ENCODE measurements around the gene NUP214. TPM values are rescaled to one million over a fixed set of nuclear protein-coding genes. Genes with fewer than 3 reads are reported as not detected.

NUP214 gene
- total and polyA plus RNA-seq, 8 donors: 43.8 to 58.4 (median 47.4) TPM

- no peak for DNase-seq
- H3K27me3 ChIP-seq: no peaks in the 10 kb centered on the region
- H3K4me3 ChIP-seq: peak overlapping the region; percentile 91 to 97
- peaks cover 12 to 18% of the 10 kb centered on the region in 2 donors for H3K4me1 ChIP-seq
- intact Hi-C loops (cut with DNase I): no loop called here
- H3K36me3 ChIP-seq: peaks cover 0 to 37% of the 10 kb centered on the region in 2 donors
- ATAC-seq: no peak
- H3K9me3 ChIP-seq: no peaks in the 10 kb centered on the region
- H3K27ac ChIP-seq: peak overlapping the region in 1 of 2 donors; percentile 90
- TF ChIP-seq, protein P1, sequence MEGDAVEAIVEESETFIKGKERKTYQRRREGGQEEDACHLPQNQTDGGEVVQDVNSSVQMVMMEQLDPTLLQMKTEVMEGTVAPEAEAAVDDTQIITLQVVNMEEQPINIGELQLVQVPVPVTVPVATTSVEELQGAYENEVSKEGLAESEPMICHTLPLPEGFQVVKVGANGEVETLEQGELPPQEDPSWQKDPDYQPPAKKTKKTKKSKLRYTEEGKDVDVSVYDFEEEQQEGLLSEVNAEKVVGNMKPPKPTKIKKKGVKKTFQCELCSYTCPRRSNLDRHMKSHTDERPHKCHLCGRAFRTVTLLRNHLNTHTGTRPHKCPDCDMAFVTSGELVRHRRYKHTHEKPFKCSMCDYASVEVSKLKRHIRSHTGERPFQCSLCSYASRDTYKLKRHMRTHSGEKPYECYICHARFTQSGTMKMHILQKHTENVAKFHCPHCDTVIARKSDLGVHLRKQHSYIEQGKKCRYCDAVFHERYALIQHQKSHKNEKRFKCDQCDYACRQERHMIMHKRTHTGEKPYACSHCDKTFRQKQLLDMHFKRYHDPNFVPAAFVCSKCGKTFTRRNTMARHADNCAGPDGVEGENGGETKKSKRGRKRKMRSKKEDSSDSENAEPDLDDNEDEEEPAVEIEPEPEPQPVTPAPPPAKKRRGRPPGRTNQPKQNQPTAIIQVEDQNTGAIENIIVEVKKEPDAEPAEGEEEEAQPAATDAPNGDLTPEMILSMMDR (IDR thresholded peaks at IDR 0.05): no peak
These were observed 657 bp downstream of the NUP214 start for GRCh38 chr9:131126059-131126426.

GRCh38 chr9:131129183-131129582 is 3.8 kb downstream of the NUP214 start:
- TF ChIP-seq, protein P1 (IDR thresholded peaks at IDR 0.05): no peak
- intact Hi-C loops (cut with DNase I): no loop called here
- peaks cover 12 to 18% of the 10 kb centered on the region in 2 donors for H3K4me1 ChIP-seq
- ATAC-seq: no peak
- H3K4me3 ChIP-seq: no peak overlapping the region
- H3K27ac ChIP-seq: no peak overlapping the region
- no peaks in the 10 kb centered on the region for H3K9me3 ChIP-seq
- H3K27me3 ChIP-seq: no peaks in the 10 kb centered on the region
- DNase-seq: no peak
- peaks cover 5 to 69% of the 10 kb centered on the region in 2 donors for H3K36me3 ChIP-seq

- intact Hi-C loops (cut with DNase I): no loop called here
- Histone ChIP-seq H3K9me3 (no peaks in the 10 kb centered on the region), H3K27me3 (no peaks in the 10 kb centered on the region), H3K4me3 (no peak overlapping the region), H3K27ac (no peak overlapping the region), H3K4me1 (no peaks in the 10 kb centered on the region), H3K36me3 (peaks cover 3 to 98% of the 10 kb centered on the region in 2 donors)
- no peak for DNase-seq
- TF ChIP-seq, protein P1 (IDR thresholded peaks at IDR 0.05): no peak
- no peak for ATAC-seq
These were observed 13.3 kb downstream of the NUP214 start for GRCh38 chr9:131138676-131139075.

DNA sequence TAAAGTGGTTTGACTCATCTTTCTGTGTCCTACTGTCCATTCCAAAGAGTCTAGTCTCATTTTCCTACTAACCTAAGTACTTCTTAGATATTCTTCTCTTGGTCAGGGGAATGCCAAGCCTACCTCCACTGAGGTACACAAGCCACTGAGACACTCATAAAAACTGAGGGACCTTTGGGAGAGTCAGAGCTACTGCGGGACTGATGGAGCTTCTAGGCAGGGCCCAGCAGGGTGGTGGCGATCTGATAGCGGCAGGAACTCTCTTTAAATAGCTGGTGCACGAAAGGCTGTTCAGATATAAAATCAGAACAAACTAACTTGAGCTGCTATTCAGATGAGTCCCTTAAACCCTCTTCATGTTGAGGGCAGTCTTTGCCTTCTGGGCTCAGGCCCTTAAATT is 14.7 kb downstream of the NUP214 start:
- TF ChIP-seq, protein P1 (IDR thresholded peaks at IDR 0.05): no peak
- Histone ChIP-seq H3K4me1 (no peaks in the 10 kb centered on the region), H3K36me3 (peaks cover 3 to 98% of the 10 kb centered on the region in 2 donors), H3K4me3 (no peak overlapping the region), H3K9me3 (no peaks in the 10 kb centered on the region), H3K27ac (no peak overlapping the region), H3K27me3 (no peaks in the 10 kb centered on the region)
- ATAC-seq (no peak), DNase-seq (no peak)
- intact Hi-C loops (cut with DNase I): no loop called here

DNA sequence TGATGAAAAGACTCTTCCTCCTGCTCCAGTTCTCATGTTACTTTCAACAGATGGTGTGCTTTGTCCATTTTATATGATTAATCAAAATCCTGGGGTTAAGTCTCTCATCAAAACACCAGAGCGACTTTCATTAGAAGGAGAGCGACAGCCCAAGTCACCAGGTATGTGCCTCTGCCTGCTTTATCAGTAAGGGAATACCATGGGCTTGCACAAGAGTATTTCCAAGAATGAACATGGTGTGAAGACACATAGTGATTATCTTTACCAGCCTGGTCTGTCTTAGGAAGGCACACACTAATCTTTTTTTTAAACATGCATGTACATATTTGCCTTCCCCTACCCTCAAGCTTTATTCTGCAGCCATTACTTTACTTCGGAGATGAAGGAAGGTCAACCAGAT is 15.2 kb downstream of the NUP214 start:
- H3K9me3 ChIP-seq: no peaks in the 10 kb centered on the region
- DNase-seq (no peak), ATAC-seq (no peak)
- H3K27ac ChIP-seq: no peak overlapping the region
- H3K36me3 ChIP-seq: peaks cover 3 to 98% of the 10 kb centered on the region in 2 donors
- H3K27me3 ChIP-seq: no peaks in the 10 kb centered on the region
- TF ChIP-seq, protein P1 (IDR thresholded peaks at IDR 0.05): no peak
- no peak overlapping the region for H3K4me3 ChIP-seq
- no peaks in the 10 kb centered on the region for H3K4me1 ChIP-seq
- intact Hi-C loops (cut with DNase I): no loop called here
